LNCaP clone FGC (cell line): Measurements from ENCODE around the gene NTRK2.

Source experiments
- DNase-seq: peaks from one replicate; pipeline ENCODE4 v3.0.0-alpha.2; 2011; ENCODE audit warnings: low read depth
- H3K4me3 ChIP-seq: 2 replicates; pipeline ENCODE4 v1.5.1; 2011; ENCODE audit warnings: mild to moderate bottlenecking, low read depth, low read length, control low read depth
- CTCF ChIP-seq: IDR thresholded peaks from 2 replicates; pipeline ENCODE4 v1.5.1; 2012; ENCODE audit warnings: mild to moderate bottlenecking; ENCODE audit not compliant: control insufficient read depth, insufficient read depth; ENCODE audit errors: extremely low read depth

Gene NTRK2

GRCh38 chr9:85046475-85046874, 376.9 kb downstream of the NTRK2 start:
- H3K4me3 ChIP-seq: no peak overlapping the region
- DNase-seq: no peak
- no peak for TF ChIP-seq CTCF

- DNase-seq: no peak
- TF ChIP-seq CTCF: no peak
- H3K4me3 ChIP-seq: no peak overlapping the region
These were observed 383.8 kb downstream of the NTRK2 start for GRCh38 chr9:85053206-85053786.

GRCh38 chr9:85054017-85054416, 384.5 kb downstream of the NTRK2 start:
- no peak for DNase-seq
- H3K4me3 ChIP-seq: no peak overlapping the region
- TF ChIP-seq CTCF: no peak

GRCh38 chr9:85055506-85056202, 386.1 kb downstream of the NTRK2 start:
- DNase-seq: no peak
- TF ChIP-seq CTCF: no peak
- no peak overlapping the region for H3K4me3 ChIP-seq

GRCh38 chr9:85056203-85056572, 386.7 kb downstream of the NTRK2 start:
- DNase-seq: no peak
- H3K4me3 ChIP-seq: no peak overlapping the region
- no peak for TF ChIP-seq CTCF

GRCh38 chr9:85061969-85062368, 392.4 kb downstream of the NTRK2 start:
- no peak overlapping the region for H3K4me3 ChIP-seq
- TF ChIP-seq CTCF: no peak
- DNase-seq: no peak
